CD4-positive, alpha-beta T cell treated with Interferon alpha-2 for 1 hour (primary cell): Measurements from ENCODE around the gene LCE1F.

ENCODE experiments used
- DNase-seq, 2 donors: peaks; one replicate each; pipeline ENCODE4 v3.0.0-alpha.2; 2020 to 2022

The LCE1F gene

DNA sequence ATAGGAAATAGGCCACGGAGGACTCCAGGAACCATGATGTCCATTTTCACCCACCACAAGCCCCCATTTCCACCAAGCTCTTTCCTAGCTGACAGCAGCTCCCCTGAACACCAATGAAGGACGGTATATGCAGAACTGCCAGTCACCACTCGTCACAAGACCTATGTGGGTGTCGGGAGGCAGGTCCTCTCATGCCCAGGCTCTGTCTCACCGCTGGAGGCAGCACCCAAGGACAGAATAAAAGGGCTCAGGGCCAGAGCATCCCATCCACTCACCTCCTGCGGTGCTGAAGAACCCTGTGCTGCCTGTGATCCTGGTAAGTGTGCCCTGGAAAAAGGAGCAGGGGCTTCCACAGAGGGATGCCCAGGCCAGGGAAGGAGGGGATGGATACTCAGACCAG, at the start of gene LCE1F:
Gene LCE1F (plus strand): TSS at position 266 of the 400 bp plus-strand sequence. CDS start 1,232 bp downstream, outside the sequence.
- no peak for DNase-seq

GRCh38 chr1:152725261-152725660, 49.7 kb upstream of the LCE1F start:
- no peak for DNase-seq

DNA sequence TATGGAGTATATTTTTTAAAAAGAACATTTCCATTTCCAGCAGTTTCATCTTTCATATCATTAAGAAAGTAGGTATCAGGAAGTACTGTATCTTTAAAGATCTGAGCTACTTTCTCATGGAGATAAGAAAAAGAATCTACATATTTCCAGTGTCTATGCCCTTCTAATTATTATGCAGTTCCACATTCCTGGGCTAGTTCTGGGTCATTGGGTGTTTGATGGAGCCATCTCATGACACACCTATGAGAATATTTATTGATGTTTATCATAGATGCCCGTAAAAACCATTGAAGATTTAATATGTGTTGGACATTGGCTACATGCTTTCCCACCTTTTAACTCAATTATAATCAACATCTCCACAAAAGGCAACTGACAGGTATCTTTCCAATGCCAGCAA, 46.0 kb upstream of the LCE1F start:
- DNase-seq, result no peak

- no peak for DNase-seq
Observed at GRCh38 chr1:152735648-152736047, 39.3 kb upstream of the LCE1F start.

GRCh38 chr1:152737997-152738396, 36.9 kb upstream of the LCE1F start:
- no peak for DNase-seq

GRCh38 chr1:152739841-152740240, 35.1 kb upstream of the LCE1F start:
- DNase-seq, result no peak

- DNase-seq, result no peak
Observed at GRCh38 chr1:152741656-152742055, 33.3 kb upstream of the LCE1F start.

DNA sequence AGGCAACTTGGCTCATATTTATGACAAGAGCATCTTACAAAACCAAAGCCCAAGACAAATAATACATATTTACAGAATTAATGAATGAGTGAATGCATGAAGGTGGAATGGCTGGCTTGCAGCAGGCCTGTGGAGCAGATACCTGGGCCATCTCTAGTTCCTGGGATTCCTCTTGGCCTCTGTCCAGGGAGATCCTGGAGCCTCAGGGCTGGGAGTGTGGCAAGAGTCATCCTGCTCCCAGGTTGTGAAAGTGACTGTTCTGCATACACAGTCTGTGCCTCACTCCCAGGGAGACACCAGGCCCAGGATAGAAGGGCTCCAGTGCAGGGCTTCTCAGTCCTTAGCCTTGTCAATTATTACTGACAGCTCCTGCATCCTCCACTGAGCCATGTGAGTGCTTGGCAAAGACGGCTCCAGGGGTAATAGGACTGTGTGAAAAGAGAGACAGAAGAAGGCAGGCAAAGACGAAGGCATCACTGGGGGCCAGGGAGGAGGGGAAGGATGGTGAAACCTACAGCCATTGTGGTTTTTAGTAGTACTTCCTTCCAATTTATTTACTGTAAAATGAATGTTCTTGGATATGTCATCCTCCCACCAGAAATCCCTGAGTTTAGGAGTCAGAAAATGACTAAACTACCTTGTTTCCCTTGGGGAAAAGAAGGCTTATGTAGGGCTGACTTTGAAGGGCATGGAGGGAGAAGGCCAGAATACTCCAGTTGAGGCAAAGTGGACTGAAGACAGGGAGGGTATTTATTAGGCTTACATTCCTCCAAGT, 31.4 kb upstream of the LCE1F start:
- DNase-seq, result no peak

- DNase-seq, result no peak
Observed at GRCh38 chr1:152745289-152745704, 29.6 kb upstream of the LCE1F start.

DNA sequence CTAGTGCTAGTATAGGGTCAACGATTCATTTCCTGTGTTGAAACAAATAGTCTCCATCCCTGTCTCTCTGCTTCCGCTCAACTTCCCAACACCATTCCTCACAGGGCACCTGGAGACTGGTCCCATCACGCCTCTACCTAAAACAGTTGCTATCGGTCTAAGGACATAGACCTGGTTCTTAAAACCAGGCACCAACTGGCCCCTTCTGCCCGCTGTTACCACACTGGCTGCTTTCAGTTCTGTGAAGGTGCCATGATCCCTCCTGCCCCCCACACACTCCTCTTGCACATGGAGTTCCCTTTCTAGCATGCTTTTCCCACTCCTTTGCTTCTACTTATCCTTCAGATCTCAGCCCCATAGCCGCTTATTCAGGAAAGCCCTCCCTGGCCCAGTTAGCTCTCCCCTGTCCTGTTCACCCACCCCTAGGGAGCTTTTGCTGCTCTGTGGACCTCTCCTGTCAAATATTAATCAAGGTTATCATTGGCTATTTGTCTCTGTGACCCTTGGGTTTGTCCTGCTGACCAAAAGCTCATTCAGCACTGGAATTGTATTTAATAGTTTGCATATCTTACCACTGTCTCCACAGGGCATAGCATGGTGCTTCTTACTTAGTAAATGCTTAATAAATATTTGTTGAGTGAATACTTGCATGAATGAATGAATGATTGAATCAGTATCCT, 29.0 kb upstream of the LCE1F start:
- no peak for DNase-seq

DNA sequence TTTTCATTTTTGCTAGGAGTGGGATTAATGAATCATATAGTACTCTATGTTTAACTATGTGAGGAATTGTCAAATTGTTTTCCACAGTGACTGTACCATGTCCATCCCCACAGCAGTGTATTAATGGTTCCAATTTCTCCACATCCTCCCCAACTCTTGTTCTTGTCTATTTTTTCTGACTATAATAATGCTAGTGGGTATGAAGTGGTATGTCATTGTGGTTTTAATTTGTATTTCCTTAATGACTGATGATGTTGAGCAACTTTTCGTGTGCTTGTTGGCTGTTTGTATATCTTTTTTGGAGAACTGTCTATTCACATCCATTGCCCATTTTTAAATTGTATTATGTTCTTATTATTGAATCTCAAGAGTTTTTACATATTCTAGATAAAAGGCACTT, 27.1 kb upstream of the LCE1F start:
- DNase-seq, result no peak

DNA sequence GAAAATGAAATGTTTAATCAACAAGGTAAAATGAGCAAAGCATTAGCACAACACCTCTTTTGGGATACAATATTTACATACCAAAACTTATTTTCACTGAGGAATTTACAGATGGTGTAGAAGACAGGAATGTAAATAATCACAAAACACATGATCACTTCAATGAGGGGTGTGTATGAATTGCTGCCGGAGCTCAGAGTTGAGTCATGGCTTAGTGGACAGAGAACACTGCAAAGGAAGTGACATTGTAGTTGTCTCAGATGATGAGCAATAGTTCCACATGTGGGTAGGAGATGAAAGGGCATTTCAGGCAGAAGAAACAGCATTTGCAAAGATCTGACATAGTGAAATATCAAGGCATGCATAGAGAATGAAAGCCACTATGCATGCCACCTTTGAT, 22.7 kb upstream of the LCE1F start:
- DNase-seq, result no peak

DNA sequence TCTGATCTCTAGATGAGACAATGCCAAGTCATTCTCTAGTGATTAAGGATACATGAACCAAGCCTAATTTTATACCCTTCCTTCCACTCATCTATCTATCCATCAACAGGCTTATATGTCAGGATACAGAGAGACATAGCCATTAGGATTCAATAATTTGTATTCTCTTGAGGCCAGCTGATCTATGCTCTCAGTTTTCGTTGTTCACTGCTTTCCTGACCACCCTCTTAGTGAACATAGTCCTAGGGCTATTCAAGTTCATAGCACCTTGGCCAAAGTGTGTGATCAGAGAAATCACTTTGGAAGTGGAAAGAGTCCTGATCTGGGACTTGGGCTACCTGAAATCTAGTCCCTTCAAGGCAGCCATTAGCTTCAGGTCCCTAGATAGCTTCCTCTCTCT, 21.4 kb upstream of the LCE1F start:
- no peak for DNase-seq

- no peak for DNase-seq
Observed at GRCh38 chr1:152756872-152757271, 18.1 kb upstream of the LCE1F start.

- no peak for DNase-seq
Observed at GRCh38 chr1:152757747-152758146, 17.2 kb upstream of the LCE1F start, which contains the start of gene KPRP. KPRP (plus strand) TSS chr1:152758025; CDS start chr1:152759589, 1,564 bp downstream.

DNA sequence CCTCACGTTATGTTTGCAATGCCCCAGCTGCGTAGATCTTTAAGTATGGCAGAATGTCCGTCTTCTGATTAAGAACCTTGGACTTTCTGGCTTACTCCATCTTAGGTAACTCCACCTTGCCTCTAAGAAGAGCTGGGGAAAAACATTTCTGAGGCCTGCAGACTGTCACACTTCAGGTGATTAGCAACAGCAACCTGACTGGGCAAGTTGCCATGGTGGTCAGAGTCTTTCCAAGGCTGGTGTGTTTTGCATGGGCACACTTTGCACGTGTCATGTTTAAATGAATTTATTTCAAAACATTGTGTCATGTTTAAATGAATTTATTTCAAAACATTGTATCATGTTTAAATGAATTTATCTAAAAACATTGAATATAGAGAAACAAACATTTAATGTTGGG, 16.3 kb upstream of the LCE1F start:
- DNase-seq, result no peak

DNA sequence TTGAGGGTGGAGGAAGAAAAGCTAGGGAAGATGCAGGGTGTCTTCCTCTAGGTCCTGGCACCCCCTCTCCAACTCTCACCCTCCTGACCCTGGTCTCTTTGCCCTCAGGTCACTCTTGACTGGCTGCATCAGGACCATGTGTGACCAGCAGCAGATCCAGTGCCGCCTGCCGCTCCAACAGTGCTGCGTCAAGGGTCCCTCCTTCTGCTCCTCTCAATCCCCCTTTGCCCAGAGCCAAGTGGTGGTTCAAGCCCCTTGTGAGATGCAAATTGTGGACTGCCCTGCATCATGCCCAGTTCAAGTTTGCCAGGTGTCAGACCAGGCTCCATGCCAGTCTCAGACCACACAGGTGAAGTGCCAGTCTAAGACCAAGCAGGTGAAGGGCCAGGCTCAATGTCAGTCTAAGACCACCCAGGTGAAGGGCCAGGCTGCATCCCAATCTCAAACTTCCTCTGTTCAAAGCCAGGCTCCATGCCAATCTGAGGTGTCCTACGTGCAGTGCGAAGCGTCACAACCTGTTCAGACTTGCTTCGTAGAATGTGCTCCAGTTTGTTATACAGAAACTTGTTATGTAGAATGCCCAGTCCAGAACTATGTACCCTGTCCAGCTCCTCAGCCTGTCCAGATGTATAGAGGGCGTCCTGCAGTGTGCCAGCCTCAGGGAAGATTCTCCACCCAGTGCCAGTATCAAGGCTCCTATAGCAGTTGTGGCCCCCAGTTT, 15.3 kb upstream of the LCE1F start:
- no peak for DNase-seq

GRCh38 chr1:152760551-152761190, 14.3 kb upstream of the LCE1F start:
- DNase-seq, result no peak

DNA sequence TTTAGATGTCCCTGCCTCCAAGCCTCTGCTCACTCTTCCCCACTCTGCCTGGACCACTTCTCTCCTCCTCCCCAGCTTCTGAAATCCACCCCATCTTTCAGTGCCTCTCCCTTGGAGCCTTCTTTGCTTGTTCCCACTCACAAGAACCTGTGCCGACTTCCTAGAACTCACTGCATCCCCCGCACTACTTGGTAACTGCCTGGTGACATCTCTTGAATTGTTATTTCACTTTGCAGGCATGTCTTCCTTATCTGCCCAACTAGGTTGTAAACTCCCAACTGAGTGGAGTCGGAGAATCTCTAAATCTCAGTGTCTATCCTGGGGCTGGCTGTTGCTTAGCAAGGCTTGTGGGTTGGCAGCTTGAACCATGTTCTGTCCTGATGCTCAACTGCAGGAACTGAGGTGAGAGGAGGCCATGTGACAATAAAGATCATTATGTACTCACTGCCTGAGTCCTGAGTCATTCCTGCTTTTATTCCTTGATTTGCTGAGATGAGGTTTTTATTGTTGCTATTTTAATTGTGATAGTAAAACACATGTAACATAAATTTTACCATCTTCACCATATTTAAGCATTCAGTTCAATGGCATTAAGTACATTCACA, 13.2 kb upstream of the LCE1F start:
- DNase-seq, result no peak

- no peak for DNase-seq
Observed at GRCh38 chr1:152768847-152769533, 6.0 kb upstream of the LCE1F start.

DNA sequence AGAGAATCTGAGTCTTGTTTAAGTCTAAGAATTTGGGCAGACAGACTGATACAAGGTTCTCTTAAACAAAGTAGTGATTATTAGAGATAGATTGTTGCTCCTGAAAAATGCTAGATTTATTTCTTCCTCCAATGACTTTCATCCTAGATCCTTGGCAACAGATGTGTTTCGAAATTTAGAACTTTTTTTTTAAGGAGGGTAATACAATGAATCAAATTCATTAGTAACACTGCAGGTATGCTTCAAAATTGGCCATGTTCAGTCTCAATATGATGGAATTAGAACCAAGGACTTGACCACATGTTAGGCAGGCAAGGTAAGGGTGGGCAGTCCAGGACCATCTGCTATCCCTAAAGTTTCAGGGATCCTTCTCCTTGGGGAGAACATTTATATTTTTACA, 4.5 kb upstream of the LCE1F start:
- DNase-seq, result no peak

DNA sequence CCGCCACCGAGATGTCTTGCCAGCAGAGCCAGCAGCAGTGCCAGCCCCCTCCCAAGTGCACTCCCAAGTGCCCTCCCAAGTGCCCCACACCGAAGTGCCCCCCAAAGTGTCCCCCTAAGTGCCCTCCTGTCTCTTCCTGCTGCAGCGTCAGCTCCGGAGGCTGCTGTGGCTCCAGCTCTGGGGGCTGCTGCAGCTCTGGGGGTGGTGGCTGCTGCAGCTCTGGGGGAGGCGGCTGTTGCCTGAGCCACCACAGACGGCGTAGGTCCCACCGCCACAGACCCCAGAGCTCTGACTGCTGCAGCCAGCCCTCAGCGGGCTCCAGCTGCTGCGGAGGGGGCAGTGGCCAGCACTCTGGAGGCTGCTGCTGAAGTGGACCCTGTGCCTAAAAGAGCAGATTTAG, 1.4 kb downstream of the LCE1F start:
- no peak for DNase-seq
